KOPT-K1 (cell line): ENCODE results near the gene HIRA.

ENCODE experiments used
- H3K27ac ChIP-seq: fragments of 200-600 bp; sonication (generic); 2 replicates; pipeline ENCODE4 v1.5.1; 2016; ENCODE audit warnings: antibody characterized with exemption, mild to moderate bottlenecking, low read depth, low read length; ENCODE audit not compliant: poor library complexity, severe bottlenecking
- H3K36me3 ChIP-seq: fragments of 200-600 bp; sonication (generic); 2 replicates; pipeline ENCODE4 v1.5.1; 2017; ENCODE audit warnings: antibody characterized with exemption, mild to moderate bottlenecking, low read length, moderate library complexity; ENCODE audit not compliant: insufficient read depth
- H3K9me3 ChIP-seq: fragments of 200-600 bp; sonication (generic); 2 replicates; pipeline ENCODE4 v1.5.1; 2017; ENCODE audit warnings: antibody characterized with exemption, low read length, mild to moderate bottlenecking; ENCODE audit not compliant: insufficient read depth, poor library complexity, severe bottlenecking

The HIRA gene

DNA sequence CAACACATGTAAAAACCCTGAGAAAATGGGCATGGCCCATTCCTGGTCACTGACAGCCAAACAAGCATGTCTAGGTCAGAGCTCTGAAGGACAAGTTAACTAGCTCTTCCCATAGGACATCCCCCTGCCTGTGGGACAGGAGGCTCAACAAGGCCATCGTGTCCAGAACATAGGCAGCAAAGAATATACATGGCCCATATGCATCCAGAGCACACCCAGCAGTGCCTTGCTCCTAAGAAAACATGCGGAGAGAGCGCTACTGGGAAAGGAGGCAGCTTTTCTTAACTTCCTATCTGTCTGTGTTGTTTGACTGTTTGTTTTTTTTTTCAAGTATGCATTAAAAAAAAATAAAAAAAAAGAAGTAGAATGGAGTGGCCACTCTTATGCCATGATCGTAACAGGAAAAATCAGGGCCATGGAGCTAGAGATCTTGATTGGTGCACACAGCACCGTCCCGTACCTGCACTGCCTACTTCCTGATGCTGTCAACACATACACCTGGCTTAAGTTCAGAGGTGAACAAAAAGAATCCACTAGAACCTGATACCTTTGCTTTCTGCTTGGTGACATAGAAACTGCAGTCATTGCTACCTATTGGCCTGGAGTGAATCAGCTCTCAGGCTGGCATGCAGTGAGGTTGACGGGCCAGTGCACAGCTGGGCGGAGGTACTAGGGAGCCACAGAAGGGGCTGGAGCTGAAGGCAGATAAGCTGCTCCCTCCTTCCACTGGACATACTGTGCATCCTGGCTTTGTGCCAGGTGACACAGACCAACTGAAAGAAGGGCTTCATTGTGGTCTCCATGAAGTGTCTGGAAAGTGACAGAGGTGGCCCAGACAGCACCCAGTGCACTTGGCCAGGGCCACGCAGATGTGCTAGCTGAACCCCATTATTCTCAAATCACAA lies 35.6 kb upstream of the HIRA start:
- H3K27ac ChIP-seq = no peak overlapping the region
- peaks cover 100% of the 10 kb centered on the region for H3K36me3 ChIP-seq
- no peaks in the 10 kb centered on the region for H3K9me3 ChIP-seq

- Histone ChIP-seq H3K36me3 (peaks cover 99% of the 10 kb centered on the region), H3K9me3 (no peaks in the 10 kb centered on the region), H3K27ac (no peak overlapping the region)
Measured at GRCh38 chr22:19466126-19466716, 34.7 kb upstream of the HIRA start.

GRCh38 chr22:19464975-19465374 lies 33.4 kb upstream of the HIRA start:
- H3K36me3 ChIP-seq = peaks cover 99% of the 10 kb centered on the region
- no peaks in the 10 kb centered on the region for H3K9me3 ChIP-seq
- H3K27ac ChIP-seq = no peak overlapping the region

GRCh38 chr22:19464546-19464945 lies 33.0 kb upstream of the HIRA start:
- Histone ChIP-seq H3K9me3 (no peaks in the 10 kb centered on the region), H3K27ac (no peak overlapping the region), H3K36me3 (peaks cover 99% of the 10 kb centered on the region)

GRCh38 chr22:19463491-19464469 lies 32.2 kb upstream of the HIRA start:
- peaks cover 98% of the 10 kb centered on the region for H3K36me3 ChIP-seq
- no peak overlapping the region for H3K27ac ChIP-seq

GRCh38 chr22:19463008-19463407 lies 31.5 kb upstream of the HIRA start:
- Histone ChIP-seq H3K27ac (no peak overlapping the region), H3K9me3 (no peaks in the 10 kb centered on the region), H3K36me3 (peaks cover 97% of the 10 kb centered on the region)

More at GRCh38 chr22:19463491-19464469, 32.2 kb upstream of the HIRA start:
- H3K9me3 ChIP-seq = no peaks in the 10 kb centered on the region

DNA sequence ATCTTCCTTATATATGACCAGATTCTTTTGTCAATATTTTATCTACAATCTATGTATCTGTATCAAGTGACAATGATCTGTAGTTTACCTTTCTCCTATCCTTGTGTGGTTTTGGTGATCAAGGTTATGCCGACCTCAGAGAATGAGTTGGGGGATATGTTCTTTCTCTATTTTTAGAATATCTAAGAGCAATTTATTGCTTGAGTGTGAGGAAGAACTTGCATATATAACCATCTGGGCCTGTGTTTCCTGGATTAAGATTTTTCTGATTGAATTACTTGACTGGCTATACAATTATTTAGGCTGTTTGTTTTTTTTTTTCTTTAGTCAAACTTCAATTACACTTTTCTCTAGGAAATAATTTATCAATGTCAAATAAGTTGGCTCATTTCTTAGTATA lies 30.0 kb upstream of the HIRA start:
- peaks cover 97% of the 10 kb centered on the region for H3K36me3 ChIP-seq
- H3K9me3 ChIP-seq = no peaks in the 10 kb centered on the region
- no peak overlapping the region for H3K27ac ChIP-seq

DNA sequence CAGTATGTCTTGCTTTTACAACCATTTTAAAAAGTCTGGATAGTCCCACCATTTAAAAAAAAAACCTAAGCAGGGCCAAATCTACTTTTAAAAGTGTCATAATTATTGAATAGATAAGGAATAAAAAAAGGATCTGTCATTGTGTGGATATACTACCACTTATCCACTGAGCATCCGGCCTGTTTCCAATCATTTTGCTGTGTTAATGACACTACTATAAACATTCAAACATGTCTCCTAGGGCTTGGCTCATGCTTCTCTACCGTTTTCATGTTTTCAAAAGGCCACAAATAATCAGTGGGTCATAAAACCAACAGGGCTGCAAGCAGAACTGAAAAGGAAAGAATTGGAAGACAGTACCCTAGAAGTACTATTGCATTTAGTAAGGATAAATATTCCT lies 28.5 kb upstream of the HIRA start:
- Histone ChIP-seq H3K9me3 (no peaks in the 10 kb centered on the region), H3K36me3 (peaks cover 97% of the 10 kb centered on the region), H3K27ac (no peak overlapping the region)

DNA sequence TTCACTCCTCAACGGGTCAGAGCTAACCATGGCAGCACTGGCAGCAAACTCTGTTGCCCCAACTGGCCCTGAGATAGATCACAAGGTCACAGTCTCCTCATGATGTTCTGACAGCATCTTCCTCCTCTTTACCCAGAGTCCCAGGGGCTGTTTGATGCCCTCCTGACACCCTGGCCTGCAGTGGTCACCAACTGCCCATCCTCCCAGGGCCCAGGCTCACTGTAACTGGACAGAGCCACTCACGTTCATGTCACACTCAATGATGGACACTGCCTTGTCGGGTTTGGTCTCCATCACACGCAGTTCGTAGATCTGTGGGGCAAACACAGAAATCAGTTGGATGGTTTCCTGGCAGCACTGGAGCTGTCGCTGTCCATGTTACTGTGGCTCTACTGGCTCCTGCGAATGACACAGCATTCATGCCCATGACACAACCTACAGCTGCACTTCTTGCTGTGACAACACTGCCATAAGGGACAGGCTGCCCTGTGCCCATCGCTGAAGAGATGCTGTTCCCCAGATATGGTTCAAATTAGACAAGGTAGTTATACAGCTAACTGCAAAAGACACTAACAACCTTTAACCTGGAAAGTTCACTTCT lies 26.4 kb upstream of the HIRA start:
- H3K9me3 ChIP-seq = no peaks in the 10 kb centered on the region
- H3K27ac ChIP-seq = no peak overlapping the region
- H3K36me3 ChIP-seq = peaks cover 97% of the 10 kb centered on the region

DNA sequence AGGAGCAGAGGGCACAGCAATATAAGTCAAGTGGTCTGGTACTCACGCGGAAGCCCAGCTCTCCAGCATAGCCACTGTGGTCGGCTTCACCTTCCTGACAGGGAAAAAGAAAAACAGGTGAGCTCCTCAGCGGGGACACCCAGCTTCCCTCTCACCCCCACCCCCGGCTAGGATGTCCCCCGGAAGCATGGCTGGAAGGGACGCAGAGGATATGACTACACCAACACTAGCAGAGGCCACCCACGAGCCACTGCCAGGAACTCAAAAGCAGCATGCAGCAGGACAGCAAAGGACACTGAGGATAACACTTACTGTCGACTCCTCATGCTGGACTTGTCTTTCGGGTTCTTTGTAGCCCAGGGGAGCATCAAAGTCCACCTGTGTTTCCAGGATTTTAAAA lies 25.0 kb upstream of the HIRA start:
- Histone ChIP-seq H3K9me3 (no peaks in the 10 kb centered on the region), H3K36me3 (peaks cover 98% of the 10 kb centered on the region), H3K27ac (no peak overlapping the region)

GRCh38 chr22:19455585-19456370 lies 24.2 kb upstream of the HIRA start:
- peaks cover 98% of the 10 kb centered on the region for H3K36me3 ChIP-seq
- no peaks in the 10 kb centered on the region for H3K9me3 ChIP-seq
- no peak overlapping the region for H3K27ac ChIP-seq

- no peaks in the 10 kb centered on the region for H3K9me3 ChIP-seq
- H3K36me3 ChIP-seq = peaks cover 98% of the 10 kb centered on the region
- no peak overlapping the region for H3K27ac ChIP-seq
Measured at GRCh38 chr22:19455033-19455432, 23.5 kb upstream of the HIRA start.

- H3K36me3 ChIP-seq = peaks cover 100% of the 10 kb centered on the region
- H3K27ac ChIP-seq = no peak overlapping the region
- no peaks in the 10 kb centered on the region for H3K9me3 ChIP-seq
Measured at GRCh38 chr22:19454156-19454555, 22.6 kb upstream of the HIRA start.

GRCh38 chr22:19453718-19454117 lies 22.2 kb upstream of the HIRA start:
- Histone ChIP-seq H3K27ac (no peak overlapping the region), H3K36me3 (peaks cover 100% of the 10 kb centered on the region), H3K9me3 (no peaks in the 10 kb centered on the region)
